ENCODE data around the gene SLC44A5.
"Not testable (repeated sequence)": the region's sequence is repeated elsewhere in the genome, so short reads cannot be mapped to it uniquely, and the experiment has no call there.

The SLC44A5 gene

GRCh38 chr1:75263616-75264015 is 347.3 kb downstream of the SLC44A5 start:
- not testable (repeated sequence) for DNase-seq

GRCh38 chr1:75261946-75262345 is 349.0 kb downstream of the SLC44A5 start:
- not testable (repeated sequence) for DNase-seq

GRCh38 chr1:75258351-75258750 is 352.6 kb downstream of the SLC44A5 start:
- DNase-seq: no peak

GRCh38 chr1:75257424-75257823 is 353.5 kb downstream of the SLC44A5 start:
- no peak for DNase-seq

GRCh38 chr1:75250114-75250513 is 360.8 kb downstream of the SLC44A5 start:
- DNase-seq: not testable (repeated sequence)

- no peak for DNase-seq
Observed at GRCh38 chr1:75245239-75245638, 365.7 kb downstream of the SLC44A5 start.

GRCh38 chr1:75243124-75243523 is 367.8 kb downstream of the SLC44A5 start:
- no peak for DNase-seq

GRCh38 chr1:75237316-75237715 is 373.6 kb downstream of the SLC44A5 start:
- no peak for DNase-seq

- DNase-seq: no peak
Observed at GRCh38 chr1:75234562-75234961, 376.4 kb downstream of the SLC44A5 start.

GRCh38 chr1:75233302-75233929 is 377.5 kb downstream of the SLC44A5 start:
- DNase-seq: peak; percentile 26

- DNase-seq: no peak
Observed at GRCh38 chr1:75220072-75220471, 390.8 kb downstream of the SLC44A5 start.

GRCh38 chr1:75214017-75214416 is 396.9 kb downstream of the SLC44A5 start:
- DNase-seq: no peak

GRCh38 chr1:75211648-75212047 is 399.3 kb downstream of the SLC44A5 start:
- DNase-seq: no peak

GRCh38 chr1:75208862-75209261 is 402.1 kb downstream of the SLC44A5 start:
- DNase-seq: no peak

- DNase-seq: no peak
Observed at GRCh38 chr1:75203415-75204277, 407.3 kb downstream of the SLC44A5 start.

GRCh38 chr1:75202751-75203150 is 408.2 kb downstream of the SLC44A5 start:
- no peak for DNase-seq

- no peak for DNase-seq
Observed at GRCh38 chr1:75198761-75199160, 412.2 kb downstream of the SLC44A5 start.

- no peak for DNase-seq
Observed at GRCh38 chr1:75198163-75198562, 412.8 kb downstream of the SLC44A5 start.

- DNase-seq: no peak
Observed at GRCh38 chr1:75188892-75189291, 422.0 kb downstream of the SLC44A5 start.

GRCh38 chr1:75181214-75181955 is 429.5 kb downstream of the SLC44A5 start:
- DNase-seq: not testable (repeated sequence)

- DNase-seq: no peak
Observed at GRCh38 chr1:75174031-75174760, 436.7 kb downstream of the SLC44A5 start.

GRCh38 chr1:75172556-75172955 is 438.4 kb downstream of the SLC44A5 start:
- DNase-seq: no peak

- DNase-seq: no peak
Observed at GRCh38 chr1:75171876-75172275, 439.0 kb downstream of the SLC44A5 start.

Measured in CD4-positive, alpha-beta T cell treated with Interleukin-17A for 1 hour (primary cell).